Right lobe of liver (tissue), 6 donors: ENCODE measurements around the gene MT1A. TPM values are rescaled to one million over a fixed set of nuclear protein-coding genes. Genes with fewer than 3 reads are reported as not detected.

Experiments used
- ATAC-seq, 4 donors: fragments of 200-7000 bp; cut with Tn5 transposase; one replicate each; pipeline ENCODE4 v1.9.1; 2020; ENCODE audit warnings: mild to moderate bottlenecking in 4 of 4, moderate library complexity in 4 of 4
- DNase-seq, 3 donors: peaks; one replicate each; pipeline ENCODE4 v3.0.0-alpha.2; 2020
- H3K27ac ChIP-seq, 3 donors: fragments of 200-600 bp; one replicate each; pipeline ENCODE4 v1.8.0; 2022
- H3K27me3 ChIP-seq, 2 donors: fragments of 200-600 bp; one replicate each; pipeline ENCODE4 v1.8.0; 2022
- H3K36me3 ChIP-seq, 4 donors: fragments of 200-600 bp; sonication (generic) in 1 of 4; one replicate each; pipeline versions ENCODE4 v1.5.1 to v1.8.0; 2017 to 2022; ENCODE audit warnings: control low read depth in 1 of 4
- H3K4me1 ChIP-seq, 4 donors: fragments of 200-600 bp; sonication (generic) in 1 of 4; one replicate each; pipeline versions ENCODE4 v1.5.1 to v1.8.0; 2017 to 2022; ENCODE audit warnings: control low read depth in 1 of 4
- H3K4me3 ChIP-seq, 3 donors: fragments of 200-600 bp; one replicate each; pipeline ENCODE4 v1.8.0; 2022
- H3K9me3 ChIP-seq, 4 donors: fragments of 200-600 bp; sonication (generic) in 1 of 4; one replicate each; pipeline versions ENCODE4 v1.5.1 to v1.8.0; 2017 to 2022; ENCODE audit warnings: control low read depth in 1 of 4
- CTCF ChIP-seq, 4 donors: fragments of 200-600 bp in 3 of 4; fragments of 450-650 bp in 1 of 4; IDR thresholded peaks; one replicate each; pipeline versions ENCODE4 v1.5.1 to v1.8.0; 2016 to 2022; ENCODE audit warnings: antibody characterized with exemption in 4 of 4, mild to moderate bottlenecking in 2 of 4
- POLR2A ChIP-seq: fragments of 450-650 bp; IDR thresholded peaks from one replicate; pipeline ENCODE4 v1.6.1; 2017; ENCODE audit warnings: antibody characterized with exemption, mild to moderate bottlenecking
- WGBS: methylation state at CpG from one replicate; pipeline ENCODE4 v1.1.6; 2018; ENCODE audit warnings: low coverage, low lambda C conversion rate; ENCODE audit not compliant: insufficient coverage; ENCODE audit errors: missing lambda C conversion rate; 5-methylcytosine and 5-hydroxymethylcytosine counted together
- intact Hi-C, 2 donors: fragments of 100-400 bp; cut with DNase I; formaldehyde crosslinking; loops; one replicate each; pipeline versions ENCODE4 v1.11.2 to v1.14.1; 2022
- long read RNA-seq: library from polyadenylated mRNA; unstranded; transcript quantifications from one replicate; pipeline ENCODE4 v2.0.0, GENCODE V29; 2019
- total RNA-seq, 6 experiments: library from RNA; depleted of rRNA in 2 of 6; stranded (reverse); fragments of >200 nt in 2 of 6; fragmentation: NEBNext Ultra II Directional in 3 of 6; extraction: Animal tissue kit (Norgen Biotek cat#: 25700) in 3 of 6; gene quantifications; one replicate each; pipeline versions ENCODE4 v1.1.0 to v1.2.4, GENCODE V29; 2016 to 2023
- donor health status: DM: no; HTN: yes; CAD: no.
- donor health status: DM: no; HTN: no; CAD: no.
- donor health status: DM: no; HTN: no; CAD: no.
- donor health status: DM: no; HTN: yes; CAD: no.
- donor health status: DM: no; HTN: yes; CAD: no.

The MT1A gene
- 100 to 1,000 TPM in 3 of 6 experiments, 10 to 100 TPM in 3; 34.9 to 161 (median 110) TPM for total RNA-seq
- long read RNA-seq, transcript MT1A-201 (3 exons, 396 nt): major isoform, 31 of 41 reads
- long read RNA-seq, partial matches to known transcripts: 0 of 41 reads
- long read RNA-seq, other reads (novel, unspliced or antisense): 10 of 41 reads

GRCh38 chr16:56637814-56638750, at the start of gene MT1A:
Gene MT1A (plus strand): TSS chr16:56638666. CDS start chr16:56638739, 73 bp downstream.
- Histone ChIP-seq H3K36me3 (no peaks in the 10 kb centered on the region), H3K9me3 (no peaks in the 10 kb centered on the region), H3K27ac (peak within 1 kb of the TSS; percentile 69 to 78 (median 70)), H3K4me1 (peaks cover 0 to 23% (median 3%) of the 10 kb centered on the region in 4 donors), H3K4me3 (peak within 1 kb of the TSS; percentile 35 to 60 (median 57)), H3K27me3 (no peaks in the 10 kb centered on the region)
- intact Hi-C loops: no loop called here
- peak; percentile 90 to 97 (median 95) for DNase-seq
- peak; percentile 84 to 93 (median 87) for ATAC-seq
- peak; percentile 96 for TF ChIP-seq POLR2A
- TF ChIP-seq CTCF (IDR thresholded peaks at IDR 0.05): no peak
- 6% methylated on average over 34 of the region's 68 CpGs for WGBS

- H3K27me3 ChIP-seq: no peaks in the 10 kb centered on the region
- intact Hi-C loops: no loop called here
- H3K4me1 ChIP-seq: peaks cover 0 to 9% (median 0%) of the 10 kb centered on the region in 4 donors
- TF ChIP-seq POLR2A (no peak), CTCF (IDR thresholded peaks at IDR 0.05) (no peak)
- peak overlapping the region in 1 of 3 donors; percentile 18 for H3K4me3 ChIP-seq
- H3K27ac ChIP-seq: no peak overlapping the region
- H3K36me3 ChIP-seq: no peaks in the 10 kb centered on the region
- DNase-seq: no peak
- 47% methylated on average over 9 of the region's 9 CpGs for WGBS
- no peak for ATAC-seq
- H3K9me3 ChIP-seq: no peaks in the 10 kb centered on the region
Measured at GRCh38 chr16:56588781-56589140, 49.7 kb upstream of the MT1A start.

- H3K27me3 ChIP-seq: no peaks in the 10 kb centered on the region
- H3K9me3 ChIP-seq: no peaks in the 10 kb centered on the region
- DNase-seq: no peak
- ATAC-seq: peak; percentile 17 to 38 (median 32)
- no peak for TF ChIP-seq CTCF (IDR thresholded peaks at IDR 0.05)
- no peak for TF ChIP-seq POLR2A
- WGBS: 18% methylated on average over 33 of the region's 87 CpGs
- H3K4me3 ChIP-seq: peak within 1 kb of the TSS; percentile 18 to 40 (median 20)
- H3K36me3 ChIP-seq: no peaks in the 10 kb centered on the region
- peaks cover 0 to 9% (median 0%) of the 10 kb centered on the region in 4 donors for H3K4me1 ChIP-seq
- H3K27ac ChIP-seq: no peak within 1 kb of the TSS
- intact Hi-C loops: loop anchor here in 1 of 2 donors (10.0 kb wide), 1 partner anchor 65 kb away; the partner anchor contains the start of gene BBS2
Measured at GRCh38 chr16:56589141-56590039, 49.1 kb upstream of the MT1A start, which contains the start of gene MT3. Gene MT3 (plus strand): TSS chr16:56589528. CDS start chr16:56589591, 63 bp downstream.

GRCh38 chr16:56591377-56592060, 46.9 kb upstream of the MT1A start:
- no peak overlapping the region for H3K27ac ChIP-seq
- peak in 2 of 4 donors; percentile 17 to 39 for ATAC-seq
- H3K9me3 ChIP-seq: no peaks in the 10 kb centered on the region
- H3K4me1 ChIP-seq: peaks cover 0 to 9% (median 0%) of the 10 kb centered on the region in 4 donors
- H3K36me3 ChIP-seq: no peaks in the 10 kb centered on the region
- no peaks in the 10 kb centered on the region for H3K27me3 ChIP-seq
- TF ChIP-seq CTCF (IDR thresholded peaks at IDR 0.05) (no peak), POLR2A (no peak)
- intact Hi-C loops: loop anchor here in 1 of 2 donors (10.0 kb wide), 1 partner anchor 67 kb away; the partner anchor contains the start of gene BBS2
- 52% methylated on average over 4 of the region's 4 CpGs for WGBS
- H3K4me3 ChIP-seq: no peak overlapping the region
- no peak for DNase-seq
